HUES64 (cell line): ENCODE results near the gene GINS3. TPM values are rescaled to one million over a fixed set of nuclear protein-coding genes. Genes with fewer than 3 reads are reported as not detected.

ENCODE experiments used
- H3K27ac ChIP-seq: 2 replicates; pipeline ENCODE4 v1.7.0; 2013; ENCODE audit warnings: low read depth, low read length, inconsistent platforms
- H3K27me3 ChIP-seq: 2 replicates; pipeline ENCODE4 v1.6.1; 2013; ENCODE audit warnings: mild to moderate bottlenecking, low read length; ENCODE audit not compliant: insufficient read depth
- H3K36me3 ChIP-seq: 2 replicates; pipeline ENCODE4 v1.6.1; 2013; ENCODE audit warnings: mild to moderate bottlenecking, low read length; ENCODE audit not compliant: insufficient read depth
- H3K4me1 ChIP-seq: 2 replicates; pipeline ENCODE4 v1.6.1; 2013; ENCODE audit warnings: mild to moderate bottlenecking, low read length, moderate library complexity; ENCODE audit not compliant: insufficient read depth
- H3K4me3 ChIP-seq: 2 replicates; pipeline ENCODE4 v1.5.1; 2013; ENCODE audit warnings: mild to moderate bottlenecking, low read length, moderate library complexity
- H3K9ac ChIP-seq: 2 replicates; pipeline ENCODE4 v1.6.1; 2013; ENCODE audit warnings: mild to moderate bottlenecking, low read depth, low read length
- H3K9me3 ChIP-seq: 2 replicates; pipeline ENCODE4 v1.6.1; 2013; ENCODE audit warnings: low read depth, low read length; ENCODE audit not compliant: insufficient read depth
- WGBS: fragments of 150-250, 120-280 bp; methylation state at CpG from one replicate; pipeline ENCODE4 v1.1.7; 2013; ENCODE audit warnings: missing lambda C conversion rate; 5-methylcytosine and 5-hydroxymethylcytosine counted together
- polyA plus RNA-seq, 2 experiments: library from polyadenylated mRNA; stranded (reverse); fragments of 50-300 nt; gene quantifications; one replicate each; pipeline ENCODE4 v1.2.3, GENCODE V29; 2013

Gene GINS3
- 17.7 TPM for polyA plus RNA-seq (2013, experiment 1 of 2)
- 14.6 TPM for polyA plus RNA-seq (2013, experiment 2 of 2)

GRCh38 chr16:58392215-58393137 is at the start of gene GINS3:
GINS3 (plus strand) TSS chr16:58392471; CDS start chr16:58392602, 131 bp downstream.
- H3K27ac ChIP-seq: peak within 1 kb of the TSS; percentile 73
- H3K9me3 ChIP-seq: no peaks in the 10 kb centered on the region
- peaks cover 34% of the 10 kb centered on the region for H3K27me3 ChIP-seq
- under 1% methylated on average over 67 of the region's 67 CpGs for WGBS
- peak within 1 kb of the TSS; percentile 92 for H3K4me3 ChIP-seq
- peaks cover 5% of the 10 kb centered on the region; the same call in 1 of the 2 replicates for H3K36me3 ChIP-seq
- peak within 1 kb of the TSS; percentile 94 for H3K9ac ChIP-seq
- no peaks in the 10 kb centered on the region for H3K4me1 ChIP-seq

- WGBS: 95% methylated on average over 4 of the region's 4 CpGs
- no peak overlapping the region for H3K4me3 ChIP-seq
- peaks cover 8% of the 10 kb centered on the region for H3K4me1 ChIP-seq
- no peak overlapping the region for H3K27ac ChIP-seq
- no peak overlapping the region for H3K9ac ChIP-seq
- no peaks in the 10 kb centered on the region for H3K9me3 ChIP-seq
- H3K36me3 ChIP-seq: no peaks in the 10 kb centered on the region
- H3K27me3 ChIP-seq: no peaks in the 10 kb centered on the region
Observed at GRCh38 chr16:58343562-58343961, 48.7 kb upstream of the GINS3 start.

GRCh38 chr16:58345574-58346354 is 46.5 kb upstream of the GINS3 start:
- peaks cover 10% of the 10 kb centered on the region for H3K4me1 ChIP-seq
- WGBS: 94% methylated on average over 11 of the region's 14 CpGs
- no peak overlapping the region for H3K27ac ChIP-seq
- H3K9me3 ChIP-seq: no peaks in the 10 kb centered on the region
- no peaks in the 10 kb centered on the region; the same call in 1 of the 2 replicates for H3K27me3 ChIP-seq
- H3K4me3 ChIP-seq: no peak overlapping the region
- no peaks in the 10 kb centered on the region for H3K36me3 ChIP-seq
- H3K9ac ChIP-seq: no peak overlapping the region

- Histone ChIP-seq H3K9ac (no peak overlapping the region), H3K4me1 (peaks cover 10% of the 10 kb centered on the region), H3K9me3 (0 out of 2 replicates have a peak, but pooled peaks cover 1% of the 10 kb centered on the region), H3K27ac (no peak overlapping the region), H3K4me3 (no peak overlapping the region), H3K36me3 (no peaks in the 10 kb centered on the region), H3K27me3 (no peaks in the 10 kb centered on the region; the same call in 1 of the 2 replicates)
- WGBS: 84% methylated on average over 5 of the region's 5 CpGs
Observed at GRCh38 chr16:58346831-58347371, 45.4 kb upstream of the GINS3 start.

- no peaks in the 10 kb centered on the region; the same call in 1 of the 2 replicates for H3K27me3 ChIP-seq
- WGBS: 71% methylated on average over 3 of the region's 3 CpGs
- peaks cover 10% of the 10 kb centered on the region for H3K4me1 ChIP-seq
- 0 out of 2 replicates have a peak, but pooled peaks cover 8% of the 10 kb centered on the region for H3K9me3 ChIP-seq
- H3K27ac ChIP-seq: no peak overlapping the region
- no peaks in the 10 kb centered on the region for H3K36me3 ChIP-seq
- H3K9ac ChIP-seq: no peak overlapping the region
- no peak overlapping the region for H3K4me3 ChIP-seq
Observed at GRCh38 chr16:58348986-58349385, 43.3 kb upstream of the GINS3 start.

- Histone ChIP-seq H3K36me3 (no peaks in the 10 kb centered on the region), H3K27ac (no peak overlapping the region), H3K4me1 (peaks cover 10% of the 10 kb centered on the region), H3K4me3 (no peak overlapping the region), H3K9me3 (0 out of 2 replicates have a peak, but pooled peaks cover 8% of the 10 kb centered on the region), H3K27me3 (no peaks in the 10 kb centered on the region; the same call in 1 of the 2 replicates), H3K9ac (no peak overlapping the region)
- 84% methylated on average over 8 of the region's 8 CpGs for WGBS
Observed at GRCh38 chr16:58352690-58353089, 39.6 kb upstream of the GINS3 start.

GRCh38 chr16:58360041-58360634 is 32.1 kb upstream of the GINS3 start:
- Histone ChIP-seq H3K36me3 (no peaks in the 10 kb centered on the region), H3K9ac (no peak overlapping the region), H3K9me3 (0 out of 2 replicates have a peak, but pooled peaks cover 2% of the 10 kb centered on the region), H3K4me1 (no peaks in the 10 kb centered on the region), H3K4me3 (no peak overlapping the region), H3K27ac (no peak overlapping the region), H3K27me3 (peaks cover 13% of the 10 kb centered on the region; the same call in 1 of the 2 replicates)

- H3K27ac ChIP-seq: no peak overlapping the region
Observed at GRCh38 chr16:58361726-58362125, 30.5 kb upstream of the GINS3 start.

GRCh38 chr16:58363746-58364393 is 28.4 kb upstream of the GINS3 start:
- no peaks in the 10 kb centered on the region for H3K36me3 ChIP-seq
- peaks cover 18% of the 10 kb centered on the region; the same call in 1 of the 2 replicates for H3K27me3 ChIP-seq
- 0 out of 2 replicates have a peak, but pooled peaks cover 2% of the 10 kb centered on the region for H3K9me3 ChIP-seq
- no peak overlapping the region for H3K9ac ChIP-seq
- H3K4me1 ChIP-seq: no peaks in the 10 kb centered on the region
- no peak overlapping the region for H3K27ac ChIP-seq
- 92% methylated on average over 3 of the region's 3 CpGs for WGBS
- no peak overlapping the region for H3K4me3 ChIP-seq

More at GRCh38 chr16:58361726-58362125, 30.5 kb upstream of the GINS3 start:
- no peak overlapping the region for H3K4me3 ChIP-seq
- H3K4me1 ChIP-seq: no peaks in the 10 kb centered on the region
- 0 out of 2 replicates have a peak, but pooled peaks cover 2% of the 10 kb centered on the region for H3K9me3 ChIP-seq
- H3K36me3 ChIP-seq: no peaks in the 10 kb centered on the region
- peaks cover 18% of the 10 kb centered on the region; the same call in 1 of the 2 replicates for H3K27me3 ChIP-seq
- no peak overlapping the region for H3K9ac ChIP-seq

- no peak overlapping the region for H3K27ac ChIP-seq
- WGBS: 75% methylated on average over 2 of the region's 2 CpGs
- no peak overlapping the region for H3K4me3 ChIP-seq
- no peaks in the 10 kb centered on the region for H3K4me1 ChIP-seq
- H3K27me3 ChIP-seq: peaks cover 18% of the 10 kb centered on the region; the same call in 1 of the 2 replicates
- H3K36me3 ChIP-seq: no peaks in the 10 kb centered on the region
- no peak overlapping the region for H3K9ac ChIP-seq
- H3K9me3 ChIP-seq: no peaks in the 10 kb centered on the region
Observed at GRCh38 chr16:58365623-58366022, 26.6 kb upstream of the GINS3 start.
